Measurements from ENCODE around the gene SH3YL1.

- TF ChIP-seq POLR2A (IDR thresholded peaks at IDR 0.05) (no peak), CTCF (IDR thresholded peaks at IDR 0.05) (no peak)
Measured at GRCh38 chr2:259789-260331, 4.0 kb downstream of the SH3YL1 start.
